Activated gamma-delta T cell (primary cell): ENCODE results near the gene PDCD2L.
"Not testable (repeated sequence)": the region's sequence is repeated elsewhere in the genome, so short reads cannot be mapped to it uniquely, and the experiment has no call there.

Experiments
- DNase-seq: peaks from one replicate; lab custom pipeline; 2025; lab: John Stamatoyannopoulos, UW

The PDCD2L gene

DNA sequence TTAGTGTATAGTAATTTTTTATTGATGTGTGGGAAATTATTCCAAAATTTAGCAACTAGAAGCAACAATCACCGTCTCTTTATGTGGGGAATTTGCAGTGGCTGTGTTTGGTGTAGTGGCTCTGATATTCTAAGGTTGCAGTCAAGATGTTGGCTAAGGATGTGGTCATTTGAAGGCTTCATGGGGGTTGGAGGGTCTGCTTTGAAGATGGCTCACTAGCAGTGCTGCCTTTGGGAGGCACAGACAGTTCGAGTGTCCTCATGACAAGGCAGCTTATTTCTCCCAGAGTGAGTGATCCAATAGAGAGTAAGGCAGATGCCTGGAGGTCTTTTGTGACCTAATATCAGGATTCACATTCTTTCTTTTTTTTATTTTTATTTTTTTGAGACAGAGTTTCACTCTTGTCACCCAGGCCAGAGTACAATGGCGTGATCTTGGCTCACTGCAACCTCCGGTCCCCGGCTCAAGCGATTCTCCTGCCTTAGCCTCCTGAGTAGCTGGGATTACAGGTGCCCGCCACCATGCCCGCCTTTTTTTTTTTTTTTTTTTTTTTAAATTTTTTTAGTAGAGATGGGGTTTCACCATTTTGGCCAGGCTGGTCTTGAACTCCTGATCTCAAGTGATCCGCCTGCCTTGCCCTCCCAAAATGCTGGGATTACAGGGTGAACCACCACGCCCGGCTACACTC lies 30.5 kb upstream of the PDCD2L start:
- DNase-seq = no peak

DNA sequence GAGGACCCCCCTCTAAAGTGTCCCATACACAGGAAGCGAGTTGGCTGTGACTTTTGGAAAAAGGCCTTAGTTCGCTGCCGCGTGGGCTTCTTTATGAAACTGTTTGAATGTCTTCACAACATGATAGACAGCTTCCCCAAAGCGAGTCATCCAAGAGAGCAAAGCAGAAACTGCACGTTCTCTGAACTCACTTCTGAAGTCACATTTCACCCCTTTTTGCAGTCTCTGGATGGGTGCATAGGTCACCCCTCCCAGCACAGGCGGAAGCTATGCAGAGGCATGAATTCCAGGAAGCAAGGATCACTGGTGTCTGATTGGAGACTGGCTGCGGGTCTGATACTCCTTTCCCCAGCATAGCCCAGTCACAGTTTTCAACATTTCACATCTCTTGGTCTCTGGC lies 28.6 kb upstream of the PDCD2L start:
- no peak for DNase-seq

DNA sequence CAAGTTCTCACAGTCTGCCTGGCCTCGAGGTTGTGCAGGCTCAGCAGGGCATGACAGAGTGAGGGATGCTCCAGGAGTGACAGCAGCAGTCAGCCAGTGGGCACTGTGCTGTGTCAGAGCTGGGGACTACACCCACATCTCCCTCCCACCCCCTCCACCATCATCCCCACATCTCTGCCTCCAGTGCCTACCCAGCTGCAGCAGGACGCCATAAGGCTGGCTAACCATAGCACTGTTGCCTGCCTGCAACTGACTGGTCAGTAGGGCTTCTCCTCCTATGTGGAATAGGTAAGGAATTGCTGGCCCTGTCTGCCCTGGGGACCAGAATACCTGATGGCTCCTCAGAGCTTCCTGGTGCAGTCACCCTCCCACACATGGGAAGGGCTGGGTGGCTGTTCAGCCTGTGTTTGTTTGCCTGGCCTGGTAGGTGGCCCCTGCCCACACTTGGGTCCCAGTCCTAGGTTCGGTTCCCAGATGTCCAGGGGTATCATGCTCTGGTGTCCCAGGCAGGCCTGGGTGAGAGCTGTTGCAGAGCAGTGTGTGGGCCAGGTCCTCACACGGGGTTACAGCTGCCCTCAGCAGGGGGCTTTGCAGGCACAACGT lies 23.5 kb upstream of the PDCD2L start:
- no peak for DNase-seq

DNA sequence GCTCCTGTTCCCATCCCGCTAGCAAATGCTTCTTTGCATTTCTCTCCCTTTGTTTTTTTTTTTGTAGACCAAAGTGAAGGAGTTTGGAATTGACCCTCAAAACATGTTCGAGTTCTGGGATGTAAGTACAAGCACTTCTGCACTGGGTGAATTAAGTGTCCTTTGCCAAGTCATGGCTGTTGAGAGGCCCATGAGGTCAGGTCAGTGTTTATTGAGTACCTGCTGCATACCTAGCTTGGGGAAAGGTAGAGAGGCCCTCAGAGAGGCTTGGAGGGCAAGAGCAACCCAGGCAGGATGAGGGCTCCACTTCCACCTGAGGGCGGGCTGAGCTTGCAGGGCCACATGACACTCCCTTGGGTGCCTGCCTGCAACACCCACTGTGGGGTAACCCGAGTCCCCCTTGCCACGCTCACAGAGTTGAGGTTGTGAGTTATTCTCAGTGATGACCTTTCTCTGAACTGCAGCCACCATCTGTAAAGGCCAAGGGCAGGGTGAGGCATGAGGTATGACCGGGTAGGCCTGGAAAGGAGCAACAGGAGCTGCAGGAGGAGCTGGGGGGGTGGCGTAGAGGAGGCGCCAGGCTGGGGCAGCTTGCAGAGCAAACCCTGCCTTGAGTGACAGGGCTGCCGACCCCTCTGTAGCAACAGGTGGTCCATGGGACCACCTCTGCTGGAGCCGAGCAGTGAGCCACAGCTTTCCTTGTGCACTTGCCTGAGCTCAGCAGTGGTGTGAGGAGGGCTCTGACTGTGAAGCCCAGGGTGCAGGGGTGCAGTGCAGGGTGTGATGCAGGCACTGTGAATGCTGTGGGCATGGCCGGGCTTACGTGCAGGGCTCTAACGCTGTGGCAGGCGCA lies 22.6 kb upstream of the PDCD2L start:
- DNase-seq = no peak

DNA sequence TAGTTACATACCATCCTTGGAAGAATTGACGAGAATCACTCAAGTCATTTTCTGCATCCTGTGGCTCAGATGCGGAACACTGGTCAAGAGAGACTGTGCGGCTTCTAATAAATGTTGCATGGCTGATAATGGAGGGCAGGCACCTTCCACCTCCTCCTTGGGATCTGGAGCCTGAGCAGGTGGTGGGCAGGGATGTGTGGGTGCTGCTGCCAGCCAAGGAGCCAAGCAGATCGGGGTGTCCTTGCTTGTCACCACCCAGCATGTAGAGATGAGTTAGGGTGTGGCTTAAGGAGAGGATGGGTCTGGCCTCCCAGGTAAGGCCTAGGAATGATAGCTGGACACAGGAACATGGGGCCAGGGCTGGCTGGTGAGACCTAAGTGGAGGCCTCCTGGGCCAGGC lies 21.7 kb upstream of the PDCD2L start:
- no peak for DNase-seq

DNA sequence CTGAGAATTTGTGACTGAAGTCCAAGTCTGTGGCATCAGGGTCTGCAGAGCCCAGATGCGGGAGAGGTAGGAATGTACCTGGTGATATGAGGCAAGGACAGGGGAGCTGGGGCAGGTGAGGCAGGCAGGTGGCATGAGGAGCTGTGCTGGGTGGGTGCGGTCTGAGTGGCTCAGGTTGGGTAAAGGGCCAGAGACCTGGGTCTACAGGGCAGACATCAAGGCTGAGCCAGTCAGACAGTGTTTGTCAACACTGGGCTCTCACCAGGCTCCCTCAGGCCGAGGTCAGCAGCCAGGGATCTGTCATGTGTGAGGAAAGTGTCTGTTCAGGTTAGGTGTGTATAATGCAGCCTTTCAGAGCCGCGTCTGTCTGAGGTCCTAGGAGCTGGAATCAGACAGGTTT lies 20.6 kb upstream of the PDCD2L start:
- DNase-seq = no peak

DNA sequence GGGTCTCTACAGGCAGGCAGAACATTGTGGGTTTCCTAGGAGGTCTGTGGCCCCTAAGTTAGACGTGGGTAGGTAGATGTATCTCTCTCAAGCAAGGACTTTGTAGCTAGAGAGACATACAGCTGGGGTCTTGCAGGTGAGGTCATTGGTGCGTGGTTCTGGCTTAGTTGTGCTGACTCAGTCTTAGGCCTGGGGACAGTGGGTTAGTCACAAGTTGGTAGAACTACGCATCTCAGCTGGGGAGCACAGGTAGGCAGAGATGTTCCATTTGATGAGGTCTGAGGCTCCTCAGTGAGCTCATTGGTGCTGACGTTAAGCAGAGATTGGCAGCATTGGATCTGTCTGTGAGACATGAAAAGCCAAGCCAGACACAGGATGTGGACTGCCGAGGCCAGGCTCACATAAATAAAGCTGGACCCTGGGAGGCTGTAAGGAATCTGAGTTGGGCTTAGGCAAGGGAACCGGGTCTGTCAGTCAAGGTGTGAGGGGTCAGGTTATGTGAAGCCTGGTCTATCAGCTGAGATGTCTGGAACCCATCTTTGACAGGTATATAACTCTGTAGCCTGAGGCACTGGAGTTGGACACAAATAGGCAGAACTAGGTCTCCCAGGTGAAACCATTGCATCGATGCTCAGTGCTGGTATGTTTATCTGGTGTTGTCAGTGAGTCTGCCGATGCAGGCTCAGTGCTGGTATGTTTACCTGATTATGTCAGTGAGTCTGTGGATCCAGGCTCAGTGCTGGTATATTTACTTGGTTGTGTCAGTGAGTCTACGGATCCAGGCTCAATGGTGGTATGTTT lies 17.4 kb upstream of the PDCD2L start:
- no peak for DNase-seq

DNA sequence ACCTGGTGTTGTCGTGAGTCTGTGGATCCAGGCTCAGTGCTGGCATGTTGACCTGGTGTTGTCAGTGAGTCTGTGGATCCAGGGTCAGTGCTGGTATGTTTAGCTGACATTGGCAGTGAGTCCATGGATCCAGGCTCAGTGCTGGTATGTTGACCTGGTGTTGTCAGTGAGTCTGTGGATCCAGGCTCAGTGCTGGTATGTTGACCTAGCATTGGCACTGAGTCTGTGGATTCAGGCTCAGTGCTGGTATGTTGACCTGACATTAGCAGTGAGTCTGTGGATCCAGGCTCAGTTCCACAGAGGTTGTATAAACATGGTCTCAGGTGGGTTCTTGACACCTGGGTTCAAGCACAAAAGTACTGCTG lies 16.8 kb upstream of the PDCD2L start:
- no peak for DNase-seq

DNA sequence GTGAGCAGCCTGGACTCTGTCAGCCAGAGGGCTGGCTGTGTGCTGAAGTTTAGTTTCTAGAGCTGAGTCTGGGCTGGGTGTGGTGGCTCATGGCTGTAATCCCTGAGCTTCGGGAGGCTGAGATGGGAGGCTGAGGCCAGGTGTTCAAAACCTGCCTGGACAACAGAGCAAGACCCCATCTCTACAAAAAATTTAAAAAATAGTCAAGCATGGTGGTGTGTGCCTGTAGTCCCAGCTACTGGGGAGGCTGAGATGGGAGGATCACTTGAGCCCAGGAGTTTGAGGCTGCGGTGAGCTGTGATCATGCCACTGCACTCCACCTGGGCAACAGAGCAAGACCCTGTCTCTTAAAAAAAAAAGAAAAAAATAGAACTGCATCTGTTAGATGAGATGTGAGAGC lies 15.5 kb upstream of the PDCD2L start:
- DNase-seq = not testable (repeated sequence)

DNA sequence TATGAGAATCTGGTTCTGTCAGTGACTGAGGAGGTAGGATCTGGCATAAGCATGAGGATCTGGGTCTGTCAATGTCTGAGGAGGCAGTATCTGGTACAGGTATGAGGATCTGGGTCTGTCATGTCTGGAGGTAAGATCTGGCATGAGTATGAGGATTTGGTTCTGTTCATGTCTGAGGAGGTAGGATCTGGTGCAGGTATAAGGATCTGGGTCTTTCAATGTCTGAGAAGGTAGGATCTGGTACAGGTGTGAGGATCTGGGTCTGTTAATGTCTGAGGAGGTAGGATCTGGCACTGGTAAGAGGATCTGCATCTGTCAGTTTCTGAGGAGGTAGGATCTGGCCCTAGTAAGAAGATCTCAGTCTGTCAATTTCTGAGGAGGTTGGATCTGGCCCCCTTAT lies 12.4 kb upstream of the PDCD2L start:
- DNase-seq = no peak

DNA sequence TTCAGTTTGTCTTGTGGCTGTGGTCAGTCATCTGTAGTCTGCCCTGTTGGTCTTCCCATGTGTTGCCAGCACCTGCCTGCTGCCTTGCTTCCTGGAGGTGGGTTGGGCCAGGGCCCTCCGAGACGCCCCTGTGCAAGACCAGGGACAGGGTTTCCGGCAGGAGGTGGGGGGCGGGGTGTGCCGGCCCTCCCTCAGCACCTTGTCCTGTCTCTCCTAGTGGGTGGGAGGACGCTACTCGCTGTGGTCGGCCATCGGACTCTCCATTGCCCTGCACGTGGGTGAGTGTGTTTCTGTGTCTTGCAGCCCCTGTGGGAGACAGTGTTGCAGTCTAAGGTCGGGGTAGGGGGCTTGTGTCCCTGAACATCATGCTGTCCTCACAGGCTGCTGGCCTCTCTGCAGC lies 11.2 kb upstream of the PDCD2L start:
- DNase-seq = no peak

DNA sequence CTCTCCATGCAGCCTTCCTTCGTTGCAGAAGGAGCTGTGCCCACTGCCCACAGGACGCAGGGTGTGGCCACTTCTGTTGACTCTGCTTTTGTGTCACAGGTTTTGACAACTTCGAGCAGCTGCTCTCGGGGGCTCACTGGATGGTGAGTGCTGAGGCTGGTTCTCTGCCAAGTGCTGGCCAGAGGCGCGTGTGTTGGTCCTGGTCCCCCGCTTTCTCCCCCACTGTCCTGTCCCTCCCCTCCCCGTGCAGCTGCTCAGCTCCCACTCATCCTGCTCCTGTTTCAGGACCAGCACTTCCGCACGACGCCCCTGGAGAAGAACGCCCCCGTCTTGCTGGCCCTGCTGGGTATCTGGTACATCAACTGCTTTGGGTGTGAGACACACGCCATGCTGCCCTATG lies 10.6 kb upstream of the PDCD2L start:
- no peak for DNase-seq

DNA sequence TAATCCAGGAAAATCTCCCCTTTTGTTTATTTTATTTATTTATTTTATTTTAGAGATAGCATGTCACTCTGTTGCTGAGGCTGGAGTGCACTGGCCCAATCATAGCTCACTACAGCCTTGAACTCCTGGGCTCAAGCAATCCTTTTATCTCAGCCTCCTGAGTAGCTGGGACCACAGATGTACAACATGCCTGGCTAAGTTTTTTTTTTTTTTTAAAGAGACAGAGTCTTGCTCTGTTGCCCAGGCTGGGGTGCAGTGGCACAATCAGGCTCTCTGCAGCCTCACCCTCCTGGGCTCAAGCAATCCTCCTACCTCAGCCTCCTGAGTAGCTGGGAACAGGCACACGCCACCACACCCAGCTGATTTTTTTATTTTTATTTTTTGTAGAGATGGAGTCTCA lies 6.3 kb upstream of the PDCD2L start:
- DNase-seq = no peak

DNA sequence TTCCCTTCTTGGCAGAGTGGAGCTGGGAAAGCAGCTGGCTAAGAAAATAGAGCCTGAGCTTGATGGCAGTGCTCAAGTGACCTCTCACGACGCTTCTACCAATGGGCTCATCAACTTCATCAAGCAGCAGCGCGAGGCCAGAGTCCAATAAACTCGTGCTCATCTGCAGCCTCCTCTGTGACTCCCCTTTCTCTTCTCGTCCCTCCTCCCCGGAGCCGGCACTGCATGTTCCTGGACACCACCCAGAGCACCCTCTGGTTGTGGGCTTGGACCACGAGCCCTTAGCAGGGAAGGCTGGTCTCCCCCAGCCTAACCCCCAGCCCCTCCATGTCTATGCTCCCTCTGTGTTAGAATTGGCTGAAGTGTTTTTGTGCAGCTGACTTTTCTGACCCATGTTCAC lies 4.3 kb upstream of the PDCD2L start:
- no peak for DNase-seq

DNA sequence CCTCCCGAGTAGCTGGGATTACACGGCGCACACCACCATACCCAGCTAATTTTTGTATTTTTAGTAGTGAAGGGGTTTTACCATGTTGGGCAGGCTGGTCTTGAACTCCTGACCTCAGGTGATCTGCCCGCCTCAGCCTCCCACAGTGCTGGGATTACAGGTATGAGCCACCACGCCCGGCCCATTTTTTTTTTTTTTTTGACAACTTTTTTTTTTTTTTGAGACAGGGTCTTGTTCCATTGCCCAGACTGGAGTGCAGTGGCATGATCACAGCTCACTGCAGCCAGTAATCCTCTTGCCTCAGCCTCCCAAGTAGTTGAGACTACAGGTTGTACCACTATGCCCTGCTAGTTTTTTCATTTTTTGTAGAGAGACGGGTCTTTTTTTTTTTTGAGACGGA lies 3.4 kb upstream of the PDCD2L start:
- DNase-seq = not testable (repeated sequence)

DNA sequence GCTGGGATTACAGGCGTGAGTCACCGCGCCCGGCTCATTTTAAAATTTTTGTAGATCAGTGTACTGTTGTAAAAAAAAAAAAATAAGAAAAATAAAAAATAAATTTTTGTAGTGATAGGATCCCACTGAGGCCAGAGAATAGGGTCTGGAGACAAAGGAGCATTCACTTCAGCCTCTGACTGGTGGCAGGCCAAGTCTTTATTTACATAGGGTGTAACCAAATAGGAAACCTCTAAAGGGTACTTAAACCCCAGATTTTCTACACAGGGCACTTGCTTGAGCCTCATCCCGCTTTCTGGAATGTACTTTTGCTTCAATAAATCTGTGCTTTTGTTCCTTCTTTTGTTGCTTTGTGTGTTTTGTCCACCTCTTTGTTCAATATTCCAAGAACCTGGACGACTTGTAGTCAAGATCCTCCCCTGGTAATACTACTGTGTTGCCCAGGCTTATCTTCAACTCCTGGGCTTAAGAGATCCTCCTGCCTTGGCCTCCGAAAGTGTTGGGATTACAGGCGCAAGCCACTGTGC lies 2.1 kb upstream of the PDCD2L start:
- no peak for DNase-seq

DNA sequence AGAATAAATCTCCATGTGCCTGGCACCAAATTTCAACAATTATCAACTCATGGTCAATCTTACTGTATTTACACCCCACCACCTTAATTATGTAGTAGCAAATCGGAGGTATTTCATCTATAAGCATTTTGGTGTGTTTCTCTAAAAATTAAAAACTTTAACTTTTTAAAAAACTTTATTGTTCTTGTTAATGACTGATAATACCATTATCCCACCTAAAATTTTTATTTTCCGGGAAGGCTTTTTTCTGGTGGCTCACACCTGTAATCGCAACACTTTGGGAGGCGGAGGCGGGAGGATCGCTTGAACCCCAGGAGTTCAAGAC lies 453 bp upstream of the PDCD2L start:
- DNase-seq = no peak

DNA sequence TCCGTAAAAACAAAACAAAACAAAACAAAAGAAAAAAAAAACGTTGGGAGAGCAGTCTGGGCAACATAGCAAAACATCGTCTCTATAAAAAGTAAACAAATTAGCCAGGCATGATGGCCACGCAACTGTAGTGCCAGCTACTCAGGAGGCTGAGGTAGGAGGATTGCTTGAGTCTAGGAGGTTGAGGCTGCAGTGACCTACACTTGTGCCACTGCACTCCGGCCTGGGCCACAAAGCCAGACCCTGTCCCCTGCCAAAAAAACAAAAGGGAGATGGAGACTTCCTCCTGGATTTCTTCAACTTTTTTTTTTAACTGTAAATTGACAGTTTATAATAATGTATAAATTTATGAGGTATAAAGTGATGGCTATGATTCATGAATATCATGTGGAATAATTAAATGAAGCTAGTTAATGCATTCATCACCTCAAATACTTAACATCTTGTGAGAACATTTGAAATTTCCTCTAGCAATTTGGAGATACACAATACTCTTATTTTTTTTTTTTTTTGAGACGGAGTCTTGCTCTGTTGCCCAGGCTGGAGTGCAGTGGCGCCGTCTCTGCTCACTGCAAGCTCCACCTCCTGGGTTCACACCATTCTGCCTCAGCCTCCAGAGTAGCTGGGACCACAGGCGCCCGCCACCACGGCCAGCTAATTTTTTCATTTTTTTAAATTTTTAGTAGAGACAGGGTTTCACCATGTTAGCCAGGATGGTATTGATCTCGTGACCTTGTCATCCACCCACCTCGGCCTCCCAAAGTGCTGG lies 1.9 kb downstream of the PDCD2L start:
- no peak for DNase-seq

DNA sequence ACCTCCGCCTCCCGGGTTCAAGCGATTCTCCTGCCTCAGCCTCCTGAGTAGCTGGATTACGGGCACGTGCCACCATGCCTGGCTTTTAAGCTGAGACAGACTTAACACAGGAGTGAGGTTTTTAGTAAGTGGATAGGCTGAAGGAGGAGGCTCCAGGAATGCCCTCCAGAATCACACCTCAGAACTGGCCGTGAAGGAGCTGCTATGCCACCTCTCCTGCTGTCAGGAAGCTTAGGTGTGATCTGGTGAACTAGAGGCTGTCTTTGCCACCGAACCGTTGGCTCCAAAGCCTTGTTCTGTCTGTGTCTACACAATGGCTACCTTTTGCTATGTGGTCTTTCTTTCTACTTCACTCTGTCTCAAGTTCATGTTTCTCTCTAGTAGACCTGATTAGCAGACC lies 4.2 kb downstream of the PDCD2L start:
- no peak for DNase-seq

DNA sequence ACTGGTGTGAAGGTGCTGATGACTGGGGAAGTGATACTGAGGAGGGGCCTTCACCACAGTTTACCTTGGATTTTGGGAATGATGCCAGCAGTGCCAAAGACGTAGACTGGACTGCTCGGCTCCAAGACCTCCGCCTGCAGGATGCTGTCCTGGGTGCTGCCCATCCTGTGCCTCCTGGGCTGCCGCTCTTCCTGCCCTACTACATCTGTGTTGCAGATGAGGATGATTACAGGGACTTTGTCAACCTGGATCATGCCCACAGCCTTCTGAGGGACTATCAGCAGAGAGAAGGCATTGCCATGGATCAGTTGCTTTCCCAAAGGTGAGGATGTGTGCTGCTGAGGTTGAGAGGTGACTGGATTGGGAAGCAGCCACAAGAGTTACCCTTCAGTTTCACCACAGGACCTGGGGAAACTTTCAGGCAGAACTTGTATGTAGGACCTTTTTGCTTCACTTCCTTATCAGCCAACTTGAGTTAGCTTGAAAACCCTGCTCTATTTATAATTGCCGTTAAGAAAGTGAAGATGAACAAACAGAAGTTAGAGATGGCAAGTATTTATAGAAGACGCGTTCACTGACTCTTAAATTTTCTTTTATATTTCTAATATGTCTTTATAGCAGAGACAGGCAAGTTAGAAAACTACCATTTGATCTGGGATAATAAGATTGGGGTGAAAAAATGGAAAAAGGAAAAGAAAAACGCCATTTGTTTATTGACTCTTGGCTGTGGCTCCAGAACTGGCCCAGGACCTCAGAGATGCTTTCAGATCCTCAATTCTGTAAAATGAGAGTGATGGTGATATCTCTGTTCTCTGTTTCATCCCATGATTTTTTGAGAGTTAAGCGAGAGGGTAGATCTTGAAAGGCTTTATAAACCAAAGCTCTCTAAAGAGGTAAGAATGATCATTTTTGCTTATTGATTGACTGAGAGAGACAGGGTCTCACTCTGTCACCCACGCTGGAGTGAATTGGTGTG lies 5.3 kb downstream of the PDCD2L start:
- no peak for DNase-seq
